AG09309 (cell line): Measurements from ENCODE around the gene GLRX3.
A peak's percentile ranks its signal among the peaks of the same experiment; 100 is the strongest.

Source experiments
- DNase-seq: peaks from one replicate; pipeline ENCODE4 v3.0.0-alpha.2; 2010; ENCODE audit warnings: low read depth
- H3K4me3 ChIP-seq: 2 replicates; pipeline ENCODE4 v1.5.1; 2011; ENCODE audit warnings: mild to moderate bottlenecking, low read depth, low read length, moderate library complexity; ENCODE audit not compliant: control insufficient read depth
- TF ChIP-seq, protein P1 (sequence below): IDR thresholded peaks from 2 replicates; pipeline ENCODE4 v1.5.1; 2011; ENCODE audit warnings: mild to moderate bottlenecking, low read depth, low read length, inconsistent platforms; ENCODE audit not compliant: insufficient read depth, control insufficient read depth; ENCODE audit errors: missing control alignments

Gene GLRX3

GRCh38 chr10:130188195-130189175 is 52.3 kb downstream of the GLRX3 start:
- DNase-seq = no peak
- H3K4me3 ChIP-seq = no peak overlapping the region
- TF ChIP-seq, protein P1, sequence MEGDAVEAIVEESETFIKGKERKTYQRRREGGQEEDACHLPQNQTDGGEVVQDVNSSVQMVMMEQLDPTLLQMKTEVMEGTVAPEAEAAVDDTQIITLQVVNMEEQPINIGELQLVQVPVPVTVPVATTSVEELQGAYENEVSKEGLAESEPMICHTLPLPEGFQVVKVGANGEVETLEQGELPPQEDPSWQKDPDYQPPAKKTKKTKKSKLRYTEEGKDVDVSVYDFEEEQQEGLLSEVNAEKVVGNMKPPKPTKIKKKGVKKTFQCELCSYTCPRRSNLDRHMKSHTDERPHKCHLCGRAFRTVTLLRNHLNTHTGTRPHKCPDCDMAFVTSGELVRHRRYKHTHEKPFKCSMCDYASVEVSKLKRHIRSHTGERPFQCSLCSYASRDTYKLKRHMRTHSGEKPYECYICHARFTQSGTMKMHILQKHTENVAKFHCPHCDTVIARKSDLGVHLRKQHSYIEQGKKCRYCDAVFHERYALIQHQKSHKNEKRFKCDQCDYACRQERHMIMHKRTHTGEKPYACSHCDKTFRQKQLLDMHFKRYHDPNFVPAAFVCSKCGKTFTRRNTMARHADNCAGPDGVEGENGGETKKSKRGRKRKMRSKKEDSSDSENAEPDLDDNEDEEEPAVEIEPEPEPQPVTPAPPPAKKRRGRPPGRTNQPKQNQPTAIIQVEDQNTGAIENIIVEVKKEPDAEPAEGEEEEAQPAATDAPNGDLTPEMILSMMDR = no peak

DNA sequence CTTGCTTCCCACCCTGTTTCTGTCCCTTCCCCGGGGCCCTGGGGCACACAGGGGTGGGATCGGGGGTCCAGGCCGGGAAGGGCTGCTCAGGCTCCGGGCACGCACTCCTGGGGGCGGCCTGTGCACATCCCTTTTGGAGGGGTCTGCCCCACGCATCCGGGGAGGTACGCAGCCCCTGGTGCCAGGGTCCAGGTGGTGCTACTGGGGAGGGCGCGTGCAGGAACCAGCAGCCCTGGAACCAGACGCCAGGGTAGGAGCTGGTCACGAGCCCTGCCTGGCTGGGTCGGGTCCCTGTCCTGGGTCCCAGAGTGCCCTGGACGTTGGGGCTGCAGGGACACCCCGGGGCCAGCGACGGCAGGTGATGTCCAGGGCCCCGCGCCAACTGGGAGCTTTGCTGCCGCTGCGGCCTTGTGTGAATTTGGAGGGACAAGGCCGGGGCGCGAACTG is 53.4 kb downstream of the GLRX3 start:
- TF ChIP-seq, protein P1 = no peak
- H3K4me3 ChIP-seq = no peak overlapping the region
- no peak for DNase-seq

DNA sequence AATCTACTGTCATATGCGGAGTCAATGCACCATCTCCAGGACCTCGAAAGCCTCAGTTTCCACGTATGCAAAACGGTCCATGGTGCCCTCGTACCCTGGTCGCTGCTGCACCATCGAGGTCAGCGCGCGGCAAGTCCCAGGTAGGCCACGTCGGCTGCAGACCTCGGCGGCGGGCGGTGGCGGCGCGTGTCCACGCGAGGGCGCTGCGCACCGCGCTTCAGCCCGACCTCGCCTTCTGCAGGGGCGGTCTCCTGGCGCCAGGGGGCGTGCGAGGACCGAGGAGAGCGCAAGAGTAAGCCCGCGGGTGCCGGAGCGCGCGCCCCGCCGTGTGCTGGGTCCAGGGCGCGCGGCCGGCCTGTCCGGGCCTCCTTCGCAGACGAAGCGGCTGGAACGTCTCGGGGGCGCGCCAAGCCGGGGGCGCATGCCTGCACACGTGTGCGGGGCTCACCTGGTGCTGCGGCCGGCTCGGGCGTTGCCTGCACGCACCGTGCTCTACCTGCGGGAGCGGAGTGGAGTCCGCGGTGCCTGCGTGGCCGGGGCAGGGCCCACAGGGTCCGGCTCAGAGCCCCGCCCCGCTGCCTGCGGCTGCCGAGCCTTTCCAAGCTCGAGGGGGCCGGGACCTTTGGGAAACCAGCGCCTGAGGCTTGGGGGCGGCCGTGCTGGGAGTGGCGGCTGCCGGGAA is 54.0 kb downstream of the GLRX3 start:
- peak overlapping the region; percentile 41 for H3K4me3 ChIP-seq
- TF ChIP-seq, protein P1 = peak; percentile 82
- DNase-seq = peak; percentile 24

DNA sequence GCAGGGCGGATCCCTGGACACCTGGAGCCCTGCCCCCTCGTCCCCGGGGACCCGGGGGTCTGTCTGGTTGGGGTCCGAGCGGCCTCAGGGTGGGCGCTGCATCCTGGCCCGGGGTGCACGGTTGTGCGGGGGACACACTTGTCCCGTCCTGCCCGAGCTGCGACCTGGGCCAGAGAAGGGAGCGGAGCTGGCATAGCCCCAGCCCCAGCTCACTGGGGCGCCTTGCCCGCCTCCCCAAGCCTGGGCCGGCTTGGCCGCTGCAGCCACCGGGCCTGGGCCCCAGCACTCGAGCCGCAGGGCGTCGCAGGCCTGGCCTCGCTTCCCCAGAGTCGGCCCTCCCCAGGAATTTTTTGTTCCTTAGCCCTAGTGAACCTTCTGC is 54.5 kb downstream of the GLRX3 start:
- no peak for DNase-seq
- TF ChIP-seq, protein P1 = no peak
- H3K4me3 ChIP-seq = peak overlapping the region; percentile 41

DNA sequence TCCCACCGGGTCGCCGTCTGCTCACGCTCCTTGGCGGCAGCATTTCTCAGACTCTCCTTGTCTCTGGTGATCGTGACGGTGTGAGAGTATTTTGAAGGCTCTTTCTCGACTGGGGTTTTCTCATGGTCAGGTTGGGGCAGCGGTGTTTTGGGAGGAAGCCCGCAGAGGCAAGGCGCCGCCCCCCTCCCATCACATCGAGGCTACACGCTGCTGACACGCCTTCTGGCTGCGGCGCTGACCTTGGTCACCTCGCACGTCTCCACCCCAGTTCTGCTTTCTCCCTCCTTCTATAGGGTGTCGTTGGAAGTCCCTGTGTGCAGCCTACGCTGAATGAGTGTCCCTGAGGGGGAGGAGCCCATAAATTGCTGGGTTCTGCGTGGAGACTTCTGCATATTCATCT is 55.2 kb downstream of the GLRX3 start:
- no peak overlapping the region for H3K4me3 ChIP-seq
- DNase-seq = no peak
- TF ChIP-seq, protein P1 = no peak

DNA sequence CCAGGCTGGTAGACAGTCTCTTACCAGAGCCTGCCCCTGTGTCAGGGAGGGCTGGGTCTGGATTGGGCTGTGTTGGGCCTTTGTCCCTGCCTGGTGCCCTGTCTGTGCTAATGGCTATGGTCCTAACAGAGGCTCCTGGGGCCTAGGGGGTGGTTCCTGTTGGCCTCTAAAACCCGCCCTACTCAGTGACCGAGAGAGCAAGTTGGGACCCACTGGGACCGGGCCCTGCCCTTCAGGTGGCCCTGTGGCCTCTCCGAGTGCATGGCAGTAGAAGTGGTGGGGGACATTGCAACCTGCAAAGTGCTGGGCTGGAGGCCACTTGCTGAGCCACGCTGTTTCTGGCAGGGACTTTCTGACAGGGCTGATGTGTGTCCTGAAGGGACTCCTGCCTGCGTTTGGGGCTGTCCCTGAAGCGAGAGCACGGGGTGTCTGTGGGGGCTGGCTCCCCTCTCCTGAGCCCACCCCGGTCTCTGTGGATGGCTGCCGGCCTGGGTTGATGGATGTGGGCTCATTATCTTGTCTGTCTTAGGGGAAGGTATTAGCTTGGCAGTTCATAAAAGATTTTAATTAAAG is 56.2 kb downstream of the GLRX3 start:
- TF ChIP-seq, protein P1 = no peak
- H3K4me3 ChIP-seq = no peak overlapping the region
- DNase-seq = no peak
